HG02798 (cell line): Measurements from ENCODE around the gene EN1.

Experiments used
- ATAC-seq: cut with Tn5 transposase; IDR thresholded peaks from one replicate; pipeline ENCODE4 v1.9.1; 2021; ENCODE audit warnings: mild to moderate bottlenecking; ENCODE audit not compliant: unreplicated experiment, poor library complexity

EN1 gene

GRCh38 chr2:118844261-118845004 is 3.0 kb downstream of the EN1 start:
- ATAC-seq, result no peak

DNA sequence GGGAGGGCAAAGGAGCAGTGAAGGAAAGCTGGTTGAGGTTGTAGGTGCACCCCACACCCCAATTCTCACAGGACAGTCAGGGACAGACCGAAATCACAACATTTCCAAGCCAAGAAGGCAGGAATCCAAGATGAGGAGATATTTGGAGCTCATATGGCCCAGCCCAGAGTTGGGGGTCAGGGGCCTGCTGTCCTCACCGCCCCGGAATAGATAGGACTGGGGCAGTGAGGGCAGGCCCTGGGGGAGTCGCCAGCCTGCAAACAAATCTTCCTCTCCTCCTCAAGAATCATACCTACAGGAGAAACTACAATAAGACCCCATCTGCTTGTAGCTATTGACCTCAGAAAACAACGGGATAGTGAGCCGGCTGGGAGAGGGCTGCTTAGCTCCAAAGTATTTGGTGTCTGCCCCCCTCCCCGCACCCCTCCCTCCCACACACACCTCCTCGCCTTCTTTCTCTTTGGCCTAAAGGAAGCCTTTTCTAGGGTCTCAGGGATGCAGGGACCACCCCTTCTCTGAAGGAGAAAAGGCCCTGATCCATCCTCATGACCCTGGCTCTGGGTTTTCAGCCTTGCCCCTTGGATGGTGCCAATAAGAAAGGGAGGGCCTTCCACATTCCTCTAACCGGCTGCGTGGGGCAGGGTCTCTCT is 3.8 kb downstream of the EN1 start:
- no peak for ATAC-seq

DNA sequence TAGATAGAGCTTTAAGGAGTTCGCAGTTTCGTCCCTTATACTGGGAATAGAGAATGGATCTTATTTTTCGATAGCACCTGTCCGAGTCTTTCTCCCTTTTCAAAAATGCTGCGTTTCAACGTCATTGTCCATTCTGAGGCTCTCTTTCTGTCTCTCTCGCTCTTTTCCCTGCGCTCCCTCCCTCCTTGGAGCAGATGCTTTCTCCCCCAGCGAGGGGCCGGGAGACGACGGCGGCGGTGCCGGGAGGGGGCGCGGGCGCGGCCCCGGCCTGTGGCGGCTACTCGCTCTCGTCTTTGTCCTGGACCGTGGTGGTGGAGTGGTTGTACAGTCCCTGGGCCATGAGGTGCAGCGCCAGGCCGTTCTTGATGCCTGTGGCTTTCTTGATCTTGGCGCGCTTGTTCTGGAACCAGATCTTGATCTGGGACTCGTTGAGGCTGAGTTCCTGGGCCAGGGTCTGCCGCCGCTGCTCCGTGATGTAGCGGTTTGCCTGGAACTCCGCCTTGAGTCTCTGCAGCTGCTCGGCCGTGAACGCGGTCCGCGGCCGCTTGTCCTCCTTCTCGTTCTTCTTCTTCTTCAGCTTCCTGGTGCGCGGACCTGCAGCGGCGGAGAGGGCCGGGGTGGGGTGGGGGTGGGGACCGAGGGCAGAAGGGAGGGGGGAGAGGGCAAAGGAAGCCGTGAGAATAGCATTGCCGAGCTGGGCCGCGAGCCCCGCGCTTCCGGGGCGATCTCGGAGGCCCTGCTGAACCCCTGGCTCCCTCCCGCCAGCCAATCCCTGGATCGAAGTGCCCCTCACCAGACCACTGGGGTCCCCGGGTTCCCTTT is 4.6 kb downstream of the EN1 start:
- ATAC-seq, result no peak

DNA sequence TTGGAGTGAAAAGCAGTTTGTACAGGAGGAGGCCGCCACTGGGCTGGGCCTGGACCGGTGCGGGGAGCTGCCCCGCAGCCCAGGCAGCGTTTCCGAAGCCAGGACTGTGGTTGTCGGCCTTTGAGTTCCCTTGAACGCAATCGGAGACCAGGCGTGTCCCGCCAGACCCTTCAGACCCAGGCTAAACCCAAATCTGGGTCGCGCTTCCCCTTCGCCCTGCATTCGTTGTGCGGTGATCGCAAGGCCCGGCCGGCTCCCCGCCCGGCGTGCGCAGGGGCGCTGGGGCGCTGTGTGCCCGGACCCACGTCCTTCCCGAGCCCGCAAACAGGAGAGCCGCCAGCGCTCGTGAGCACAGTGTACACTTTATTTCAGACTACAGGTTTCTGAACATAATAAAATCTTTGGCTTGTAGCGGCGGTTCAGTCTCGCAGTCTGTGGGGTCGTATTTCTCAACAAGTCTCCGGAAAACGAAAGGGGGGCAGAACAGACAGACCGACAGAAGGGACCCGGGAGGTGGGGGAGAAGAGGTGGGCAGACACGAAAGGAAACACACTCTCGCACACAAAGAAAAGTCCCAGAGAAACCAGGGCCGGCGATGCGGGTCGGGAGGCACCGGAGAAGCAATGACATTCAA is 5.5 kb downstream of the EN1 start:
- ATAC-seq, result no peak

- ATAC-seq, result no peak
Measured at GRCh38 chr2:118841450-118841827, 6.0 kb downstream of the EN1 start.

DNA sequence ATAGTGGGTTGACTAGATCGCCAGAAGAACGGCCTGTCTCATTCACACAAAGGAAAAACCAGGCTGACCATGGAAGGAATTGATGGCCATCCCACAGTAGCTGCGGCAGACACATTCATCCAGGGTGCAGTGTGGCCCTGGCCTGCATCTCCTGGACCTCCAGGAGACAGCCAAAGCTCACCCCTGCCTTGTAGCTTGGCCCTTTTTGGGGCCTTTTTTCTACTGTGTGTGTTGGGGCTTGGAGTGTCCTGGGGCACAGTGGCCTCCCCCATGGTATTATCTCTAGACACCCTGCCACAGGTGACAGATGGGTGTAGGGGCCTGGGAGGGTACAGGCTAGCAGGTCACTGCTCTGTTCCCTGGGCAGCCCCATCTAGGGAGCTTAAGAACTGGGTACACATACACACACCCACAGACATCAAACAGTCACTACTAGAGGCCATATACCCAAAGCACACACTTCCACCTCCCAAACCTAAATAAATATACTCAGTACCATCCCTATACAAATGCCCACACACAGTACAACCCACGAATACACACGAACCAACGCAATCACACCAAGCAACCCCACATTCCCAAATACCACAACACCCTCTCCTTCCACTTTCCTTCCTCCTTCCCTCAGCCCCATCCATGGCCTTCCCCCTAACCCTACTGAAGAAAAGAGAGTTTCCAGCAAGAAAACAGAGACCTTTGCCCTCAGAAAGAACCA is 8.6 kb downstream of the EN1 start:
- ATAC-seq, result no peak

DNA sequence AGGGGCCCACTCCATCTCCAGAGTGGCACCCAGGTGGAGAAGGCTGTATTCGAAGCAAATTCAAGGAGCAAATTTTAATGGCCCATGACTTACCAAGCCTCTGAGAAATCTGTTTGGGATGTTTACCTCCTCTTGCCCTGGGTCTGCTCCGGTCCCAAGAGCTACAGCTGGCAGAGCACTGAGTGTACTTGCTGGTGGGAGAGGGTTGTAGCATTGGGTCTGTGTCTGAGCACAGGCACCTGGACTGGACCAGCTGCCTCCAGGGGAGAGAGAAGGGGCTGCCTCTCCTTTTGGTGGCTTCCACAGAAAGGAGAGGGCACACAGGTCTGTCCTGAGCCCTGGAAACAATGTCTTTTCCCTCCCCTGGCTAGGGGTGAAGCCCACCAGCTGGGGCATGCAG is 9.8 kb downstream of the EN1 start:
- ATAC-seq, result no peak

- ATAC-seq, result no peak
Measured at GRCh38 chr2:118837067-118837466, 10.4 kb downstream of the EN1 start.

- no peak for ATAC-seq
Measured at GRCh38 chr2:118836411-118836930, 11.0 kb downstream of the EN1 start.

DNA sequence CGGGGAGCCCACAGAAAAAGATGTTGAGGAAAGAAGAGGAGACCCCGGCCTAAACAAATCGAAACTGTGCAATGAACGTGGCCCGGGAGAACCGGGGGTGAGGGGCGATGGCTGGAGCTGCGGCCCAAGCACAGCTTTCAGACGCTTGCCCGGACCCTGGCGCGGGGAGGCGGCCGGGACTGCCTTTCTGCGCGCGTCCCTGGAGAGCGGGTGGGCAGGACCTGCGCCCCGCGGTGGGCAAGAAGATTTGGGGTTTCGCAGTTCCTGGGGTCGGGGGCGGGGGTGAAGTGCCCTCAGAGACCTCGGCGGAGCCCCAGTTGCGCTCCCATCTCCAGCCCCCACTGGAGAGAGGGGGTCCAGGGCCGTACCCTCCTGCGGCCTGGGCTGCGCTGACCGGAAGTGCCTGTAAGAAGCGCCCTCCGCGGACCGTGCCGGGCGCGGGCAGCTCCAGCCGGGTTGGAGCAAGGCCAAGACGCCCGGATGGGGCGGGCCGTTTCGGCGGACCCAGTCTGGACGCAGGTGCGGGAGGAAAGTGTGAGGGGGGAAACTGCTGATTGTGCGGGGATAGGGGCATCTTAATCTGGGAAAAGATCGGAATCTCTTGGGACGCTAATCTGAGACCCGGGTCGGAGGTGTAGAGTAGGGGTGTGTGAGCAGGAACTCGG is 11.6 kb downstream of the EN1 start:
- ATAC-seq, result no peak

- no peak for ATAC-seq
Measured at GRCh38 chr2:118834901-118835745, 12.3 kb downstream of the EN1 start.

GRCh38 chr2:118834440-118834810 is 13.0 kb downstream of the EN1 start:
- no peak for ATAC-seq

DNA sequence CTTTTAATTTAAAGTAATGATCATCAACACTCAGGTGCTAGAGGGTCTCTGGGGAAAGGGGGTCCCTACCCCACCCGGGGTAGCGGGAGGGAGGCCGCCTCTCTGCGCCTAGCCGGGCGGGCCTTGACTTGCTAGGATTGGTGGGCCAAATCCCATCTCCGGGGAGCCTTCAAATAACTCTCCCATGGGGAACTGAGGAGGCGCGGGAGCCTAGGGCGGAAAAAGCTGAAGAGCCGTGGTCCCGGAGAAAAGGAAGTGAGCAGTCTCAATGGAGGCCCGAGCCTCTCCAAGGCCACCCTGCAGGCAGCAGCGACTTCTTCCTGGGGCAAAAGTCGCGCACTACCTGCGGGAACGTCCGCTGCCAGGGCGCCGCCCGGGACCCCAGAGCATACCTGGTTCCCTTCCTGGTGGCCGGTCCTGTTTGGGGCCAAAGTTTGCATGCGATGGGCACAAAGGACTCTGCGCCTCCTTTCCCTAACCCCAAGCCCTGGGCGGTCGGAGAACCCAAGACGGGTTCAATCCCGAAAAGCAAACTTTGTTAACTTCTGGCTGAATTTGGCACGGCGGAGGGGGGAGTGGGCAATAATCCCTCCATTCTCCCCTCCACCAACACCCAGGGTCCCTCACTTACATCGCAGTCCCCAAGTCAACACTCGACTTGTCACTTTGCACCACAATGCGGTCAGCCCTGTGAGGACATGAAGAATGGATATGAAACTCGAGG is 13.6 kb downstream of the EN1 start:
- no peak for ATAC-seq

DNA sequence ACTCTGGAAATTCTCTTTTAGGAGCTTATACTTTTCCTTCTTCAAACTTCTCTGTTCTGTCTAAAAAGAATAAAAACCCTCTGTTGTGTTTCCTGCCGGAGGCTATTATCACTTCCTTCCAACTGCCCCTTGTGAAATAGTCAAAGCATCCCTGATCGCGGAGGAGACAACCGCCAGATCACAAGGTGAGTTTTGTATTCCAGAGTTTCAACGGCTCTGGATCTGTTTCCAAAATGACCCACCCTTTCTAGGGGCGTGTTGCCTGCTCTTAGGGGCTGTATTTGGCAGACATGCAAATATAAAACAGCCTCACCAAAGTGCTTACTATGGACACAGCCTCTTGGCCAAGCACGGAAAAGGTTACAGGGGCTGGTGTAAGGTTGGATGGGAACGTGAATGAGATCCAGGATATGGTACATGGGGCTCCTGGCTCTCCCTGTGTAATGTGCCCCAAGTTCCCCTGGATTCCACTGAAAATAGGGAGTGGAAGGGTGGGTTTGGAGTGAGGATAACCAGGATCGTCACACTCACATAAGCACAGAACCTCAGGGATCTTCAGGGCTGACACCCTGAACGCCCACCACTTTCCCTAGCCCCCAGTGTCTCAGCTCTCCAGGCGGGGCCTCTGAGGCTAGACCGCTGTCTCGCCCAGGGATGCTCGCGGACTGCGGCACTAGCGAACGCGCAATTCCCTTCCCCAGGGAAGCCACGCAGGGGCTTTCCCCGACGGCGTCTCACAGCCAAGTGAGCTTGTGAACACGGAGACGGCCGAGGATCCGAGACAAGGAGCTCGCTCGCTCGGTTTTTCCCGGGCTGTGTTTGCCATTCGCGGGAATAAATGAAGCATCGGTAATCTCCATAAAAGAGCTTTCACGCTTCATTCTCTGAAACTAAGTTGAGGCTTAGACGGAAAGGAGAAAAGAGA is 14.4 kb downstream of the EN1 start:
- ATAC-seq, result no peak

DNA sequence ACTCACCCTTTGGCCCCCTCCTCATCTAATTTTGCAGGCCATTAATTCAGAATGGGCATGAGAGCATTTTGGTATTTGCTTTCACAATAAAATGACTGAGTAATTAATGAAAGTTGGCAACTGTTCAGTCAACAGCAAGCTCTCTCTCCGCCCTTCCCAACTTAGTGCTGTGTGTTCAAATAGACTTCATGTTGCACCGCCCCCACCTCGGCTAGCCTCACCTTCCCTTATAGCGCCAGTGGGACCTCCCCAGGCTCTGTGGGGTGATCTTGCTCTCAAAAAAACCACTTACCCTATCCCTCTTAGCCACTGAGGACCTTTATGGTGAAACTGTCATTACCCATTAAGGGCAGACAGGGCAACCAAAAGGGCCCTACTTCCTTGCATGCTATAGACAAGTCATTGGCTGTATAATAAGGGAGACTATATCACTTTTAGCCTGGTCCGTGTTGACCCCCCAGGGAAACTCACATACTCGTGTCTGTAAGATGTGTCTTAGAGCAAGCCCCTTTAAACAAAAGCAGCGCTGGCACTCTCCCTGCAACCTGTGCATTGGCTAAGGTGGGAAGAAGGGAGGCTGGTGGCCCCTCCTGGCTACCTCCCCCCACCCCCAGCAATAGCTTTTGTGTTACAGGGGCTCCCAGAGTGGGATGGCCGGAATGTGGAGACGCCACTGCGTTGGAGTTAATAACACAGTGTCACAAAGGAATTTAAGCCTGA is 15.2 kb downstream of the EN1 start:
- no peak for ATAC-seq

GRCh38 chr2:118830881-118831280 is 16.6 kb downstream of the EN1 start:
- ATAC-seq, result no peak
